Naive B cell (primary cell): ENCODE results near the gene ANXA2. TPM values are rescaled to one million over a fixed set of nuclear protein-coding genes. Genes with fewer than 3 reads are reported as not detected.
"Not testable (repeated sequence)": the region's sequence is repeated elsewhere in the genome, so short reads cannot be mapped to it uniquely, and the experiment has no call there.

Experiments used
- ATAC-seq, 2 donors: fragments of 150-1000 bp; cut with Tn5 transposase; 2 replicates each; pipeline ENCODE4 v1.10.0; 2021; ENCODE audit warnings: low read depth in 2 of 2, mild to moderate bottlenecking in 2 of 2, moderate library complexity in 2 of 2
- DNase-seq: peaks from one replicate; pipeline ENCODE4 v3.0.0; 2022
- H3K27ac Mint-ChIP-seq, 6 donors: one replicate each; pipeline ENCODE4 v1.8.0; 2020 to 2022; ENCODE audit warnings: mild to moderate bottlenecking in 6 of 6, mixed read lengths in 6 of 6, moderate library complexity in 5 of 6, inconsistent platforms in 2 of 6
- H3K27me3 Mint-ChIP-seq, 3 donors: one replicate each; pipeline ENCODE4 v1.8.0; 2021 to 2022; ENCODE audit warnings: mixed read lengths in 3 of 3, mild to moderate bottlenecking in 1 of 3
- H3K36me3 Mint-ChIP-seq, 2 donors: one replicate each; pipeline ENCODE4 v1.8.0; 2020 to 2022; ENCODE audit warnings: mixed read lengths in 2 of 2, inconsistent platforms in 1 of 2, mild to moderate bottlenecking in 1 of 2
- H3K4me1 Mint-ChIP-seq, 3 donors: one replicate each; pipeline ENCODE4 v1.8.0; 2020 to 2022; ENCODE audit warnings: mixed read lengths in 3 of 3, inconsistent platforms in 1 of 3, mild to moderate bottlenecking in 1 of 3, moderate library complexity in 1 of 3
- H3K4me3 Mint-ChIP-seq, 8 donors: one replicate each; pipeline ENCODE4 v1.8.0; 2020 to 2022; ENCODE audit warnings: mild to moderate bottlenecking in 8 of 8, mixed read lengths in 8 of 8, moderate library complexity in 8 of 8, inconsistent platforms in 2 of 8
- H3K9me3 Mint-ChIP-seq, 7 donors: one replicate each; pipeline ENCODE4 v1.8.0; 2020 to 2022; ENCODE audit warnings: mixed read lengths in 7 of 7, mild to moderate bottlenecking in 5 of 7, inconsistent platforms in 2 of 7, moderate library complexity in 1 of 7
- polyA plus RNA-seq, 6 donors: library from polyadenylated mRNA; unstranded; fragments of 300-500 nt; fragmentation: Illumina TruSeq; gene quantifications; one replicate each; pipeline ENCODE4 v1.2.3, GENCODE V29; 2021; ENCODE audit warnings: low read depth in 6 of 6

The ANXA2 gene
- polyA plus RNA-seq, 6 donors from 2014 or later, result 111 to 188 (median 148) TPM

DNA sequence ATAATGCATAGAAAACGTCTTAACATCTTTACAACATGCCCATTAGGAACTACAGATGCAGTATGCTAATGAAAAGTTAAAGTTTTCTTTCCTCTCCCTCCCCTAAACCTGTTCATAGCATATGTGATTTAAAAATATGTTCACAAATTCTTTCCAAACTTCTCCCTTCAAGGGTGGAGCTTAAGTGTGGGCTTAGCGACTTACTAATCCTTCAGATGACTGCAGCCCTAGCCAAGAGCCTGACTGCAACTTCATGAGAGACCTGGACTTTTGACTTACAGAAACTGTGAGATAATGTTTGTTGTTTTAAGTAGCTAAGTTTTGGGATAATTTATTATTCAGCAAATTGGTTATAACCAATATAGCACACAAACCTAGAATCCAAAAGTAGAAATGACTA, 22.0 kb upstream of the ANXA2 start:
- Mint-ChIP-seq H3K27me3 (no peaks in the 10 kb centered on the region), H3K9me3 (no peaks in the 10 kb centered on the region), H3K4me3 (no peak overlapping the region), H3K36me3 (no peaks in the 10 kb centered on the region), H3K27ac (peak overlapping the region in 1 of 6 donors; percentile 8), H3K4me1 (peaks cover 0 to 2% (median 0%) of the 10 kb centered on the region in 3 donors)
- DNase-seq (no peak), ATAC-seq (no peak)

DNA sequence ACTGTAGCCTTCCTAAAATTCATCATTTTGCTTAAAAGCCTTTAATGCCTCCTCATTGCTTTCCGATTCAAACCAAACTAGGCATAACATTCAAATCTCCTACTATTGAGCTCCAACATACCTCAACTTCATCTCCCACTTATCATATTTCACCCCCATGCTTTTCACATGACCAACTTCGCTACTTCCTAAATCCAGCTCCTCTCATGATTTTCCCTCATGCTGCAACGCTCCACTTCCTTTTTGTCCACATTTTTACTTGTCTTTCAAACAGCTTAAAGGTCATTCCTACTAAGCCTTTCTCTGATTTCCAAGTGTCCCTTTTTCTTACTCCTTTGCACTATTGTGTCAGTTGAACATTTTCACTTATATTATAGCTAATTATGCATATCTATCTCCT, 20.3 kb upstream of the ANXA2 start:
- ATAC-seq (no peak), DNase-seq (no peak)
- H3K9me3 Mint-ChIP-seq, result no peaks in the 10 kb centered on the region
- H3K27me3 Mint-ChIP-seq, result no peaks in the 10 kb centered on the region
- no peaks in the 10 kb centered on the region for H3K4me1 Mint-ChIP-seq
- H3K27ac Mint-ChIP-seq, result peak overlapping the region in 1 of 6 donors; percentile 7
- H3K4me3 Mint-ChIP-seq, result no peak overlapping the region
- no peaks in the 10 kb centered on the region for H3K36me3 Mint-ChIP-seq

DNA sequence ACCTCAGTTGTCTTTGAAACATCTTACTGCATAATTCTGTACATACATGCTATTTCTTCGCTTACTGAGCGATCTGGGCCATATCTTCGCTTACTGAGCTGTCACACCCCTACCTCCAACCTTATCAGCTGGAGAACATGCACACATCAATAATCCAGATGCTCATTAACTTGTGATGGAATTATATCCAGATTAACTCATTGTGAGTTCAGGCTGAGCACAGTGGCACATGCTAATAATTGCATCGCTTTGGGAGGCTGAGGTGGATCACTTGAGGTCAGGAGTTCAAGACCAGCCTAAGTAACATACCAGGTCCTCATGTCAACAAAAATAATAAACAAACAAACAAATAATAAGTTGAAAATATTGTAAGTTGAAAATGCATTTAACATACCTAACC, 19.3 kb upstream of the ANXA2 start:
- Mint-ChIP-seq H3K4me3 (no peak overlapping the region), H3K27me3 (no peaks in the 10 kb centered on the region), H3K4me1 (no peaks in the 10 kb centered on the region), H3K36me3 (no peaks in the 10 kb centered on the region), H3K9me3 (no peaks in the 10 kb centered on the region), H3K27ac (no peak overlapping the region)
- DNase-seq, result no peak
- no peak for ATAC-seq

DNA sequence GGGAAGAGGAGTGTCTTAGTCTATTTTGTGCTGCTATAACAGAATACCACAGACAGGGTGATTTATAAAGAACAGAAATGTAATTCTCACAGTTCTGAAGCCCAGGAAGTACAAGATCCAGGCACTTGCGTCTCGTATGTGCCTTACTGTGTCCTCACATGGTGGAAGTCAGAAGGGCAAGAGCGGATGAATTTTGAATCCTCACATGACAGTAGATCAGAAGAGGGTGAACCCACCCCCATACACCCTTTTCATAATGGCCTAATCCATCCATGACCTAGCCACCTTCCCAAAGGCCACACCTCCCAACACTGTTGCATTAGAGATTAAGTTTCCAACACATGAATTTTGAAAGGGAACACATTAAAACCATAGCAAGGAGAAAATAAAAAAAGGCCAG, 18.7 kb upstream of the ANXA2 start:
- Mint-ChIP-seq H3K27me3 (no peaks in the 10 kb centered on the region), H3K4me3 (no peak overlapping the region), H3K4me1 (no peaks in the 10 kb centered on the region), H3K36me3 (no peaks in the 10 kb centered on the region), H3K9me3 (no peaks in the 10 kb centered on the region), H3K27ac (peak overlapping the region in 1 of 6 donors; percentile 76)
- ATAC-seq, result no peak
- DNase-seq, result no peak

DNA sequence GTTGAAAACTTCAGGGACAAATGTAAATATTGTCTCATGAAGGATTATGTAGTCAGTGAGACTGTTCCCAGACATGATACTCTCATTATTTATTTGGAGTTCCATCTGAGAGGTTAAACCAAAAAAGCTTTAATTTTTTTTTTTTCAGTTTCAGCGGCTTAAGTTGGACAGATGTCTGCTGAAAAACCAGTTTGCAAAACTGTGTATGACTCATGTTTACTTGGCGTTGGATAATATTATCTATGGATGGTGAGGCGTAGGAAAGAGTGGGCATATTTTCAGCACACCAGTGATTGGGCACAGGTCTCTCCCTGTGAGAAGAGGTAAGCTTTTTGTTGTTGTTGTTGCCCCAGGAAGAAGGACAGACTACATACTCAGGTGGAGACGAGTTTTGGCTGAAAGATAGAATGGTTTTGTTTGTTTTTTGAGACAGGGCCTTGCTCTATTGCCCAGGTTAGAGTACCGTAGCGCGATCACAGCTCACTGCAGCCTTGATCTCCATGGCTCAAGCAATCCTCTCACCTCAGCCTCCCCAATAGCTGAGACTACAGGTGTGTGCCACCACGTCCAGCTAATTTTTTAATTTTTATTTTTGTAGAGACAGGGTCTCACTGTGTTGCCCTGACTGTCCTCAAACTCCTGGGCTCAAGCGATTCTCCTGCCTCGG, 16.4 kb upstream of the ANXA2 start:
- Mint-ChIP-seq H3K9me3 (no peaks in the 10 kb centered on the region), H3K27me3 (no peaks in the 10 kb centered on the region), H3K4me3 (no peak overlapping the region), H3K36me3 (no peaks in the 10 kb centered on the region), H3K27ac (no peak overlapping the region), H3K4me1 (peaks cover 0 to 6% (median 0%) of the 10 kb centered on the region in 3 donors)
- ATAC-seq (no peak), DNase-seq (no peak)

DNA sequence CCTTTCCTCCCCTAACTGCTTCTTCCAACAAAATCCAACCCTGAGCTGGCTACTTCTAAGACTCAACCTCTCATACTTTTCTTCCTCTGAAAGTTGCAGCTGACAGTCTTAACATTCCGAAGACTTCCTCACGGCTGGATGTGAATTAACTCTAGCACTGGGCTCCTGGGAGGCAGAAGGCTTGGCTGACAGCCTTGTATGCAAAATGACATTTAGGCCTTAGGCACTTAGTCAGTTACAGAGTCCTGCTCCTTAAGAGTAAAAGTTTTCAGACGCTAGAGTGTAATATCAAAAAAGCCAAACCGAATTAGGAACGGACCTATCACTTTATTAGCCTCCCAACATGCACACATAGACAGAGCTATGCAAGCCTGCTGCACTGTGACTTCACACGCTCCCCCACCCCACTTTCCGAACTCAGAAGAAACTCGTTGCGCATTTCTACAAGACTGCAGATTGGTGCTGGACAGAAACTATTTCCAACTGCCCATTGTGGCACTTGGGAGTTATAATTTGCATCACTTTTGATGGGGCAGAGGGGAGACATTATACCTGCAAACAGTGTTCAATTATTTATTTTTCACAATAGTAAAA, 15.5 kb upstream of the ANXA2 start:
- DNase-seq, result no peak
- Mint-ChIP-seq H3K27ac (peak overlapping the region in 1 of 6 donors; percentile 16), H3K4me1 (peaks cover 6 to 13% (median 6%) of the 10 kb centered on the region in 3 donors), H3K36me3 (no peaks in the 10 kb centered on the region), H3K4me3 (no peak overlapping the region), H3K9me3 (peaks cover 0 to 2% (median 0%) of the 10 kb centered on the region in 7 donors), H3K27me3 (no peaks in the 10 kb centered on the region)
- ATAC-seq, result no peak

DNA sequence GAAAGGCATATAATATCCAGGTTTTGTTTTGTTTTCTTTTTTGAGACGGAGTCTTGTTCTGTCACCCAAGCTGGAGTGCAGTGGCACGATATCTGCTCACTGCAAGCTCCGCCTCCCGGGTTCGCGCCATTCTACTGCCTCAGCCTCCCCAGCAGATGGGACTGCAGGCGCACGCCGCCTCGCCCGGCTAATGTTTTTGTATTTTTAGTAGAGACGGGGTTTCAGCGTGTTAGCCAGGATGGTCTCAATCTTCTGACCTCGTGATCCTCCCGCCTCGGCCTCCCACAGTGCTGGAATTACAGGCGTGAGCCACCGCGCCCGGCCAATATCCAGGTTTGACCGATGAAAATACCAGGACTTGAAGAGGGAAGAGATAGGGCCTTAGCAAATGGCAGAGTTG, 15.0 kb upstream of the ANXA2 start:
- Mint-ChIP-seq H3K27ac (peak overlapping the region in 1 of 6 donors; percentile 16), H3K4me1 (peaks cover 9 to 19% (median 10%) of the 10 kb centered on the region in 3 donors)
- not testable (repeated sequence) for DNase-seq, ATAC-seq, H3K36me3 Mint-ChIP-seq, H3K9me3 Mint-ChIP-seq, H3K27me3 Mint-ChIP-seq, H3K4me3 Mint-ChIP-seq

DNA sequence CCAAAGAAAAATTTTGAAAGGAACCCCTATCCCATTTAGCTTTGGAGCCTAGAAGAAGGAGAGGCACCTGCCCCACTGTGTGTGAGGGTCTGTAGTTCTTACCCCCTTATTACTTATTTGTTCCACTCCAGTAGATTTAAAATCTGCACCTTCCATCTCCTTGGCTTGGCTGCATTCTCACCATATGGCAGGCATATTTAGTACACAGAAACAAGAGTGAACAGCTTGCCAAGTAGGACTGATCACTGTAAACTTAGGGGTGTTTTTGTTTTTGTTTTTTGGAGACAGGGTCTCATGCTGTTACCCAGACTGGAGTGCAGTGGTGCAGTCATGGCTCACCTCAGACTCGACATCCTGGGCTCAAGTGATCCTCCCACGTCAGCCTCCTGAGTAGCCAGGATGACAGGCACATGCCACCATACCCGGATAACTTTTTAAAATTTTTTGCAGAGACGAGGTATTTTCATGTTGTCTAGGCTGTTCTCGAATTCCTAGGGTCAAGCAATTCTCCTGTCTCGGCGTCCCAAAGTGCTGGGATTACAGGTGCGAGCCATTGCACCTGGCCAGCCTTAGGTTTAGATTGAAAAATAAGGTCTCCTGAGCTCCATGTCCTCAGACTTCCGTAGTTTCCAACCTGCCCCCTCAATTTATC, 14.1 kb upstream of the ANXA2 start:
- peak overlapping the region in 1 of 8 donors; percentile 15 for H3K4me3 Mint-ChIP-seq
- H3K36me3 Mint-ChIP-seq, result no peaks in the 10 kb centered on the region
- ATAC-seq (no peak), DNase-seq (no peak)
- H3K27me3 Mint-ChIP-seq, result no peaks in the 10 kb centered on the region
- H3K9me3 Mint-ChIP-seq, result peaks cover 0 to 2% (median 0%) of the 10 kb centered on the region in 7 donors
- peak overlapping the region in 1 of 6 donors; percentile 37 for H3K27ac Mint-ChIP-seq
- H3K4me1 Mint-ChIP-seq, result peaks cover 9 to 21% (median 10%) of the 10 kb centered on the region in 3 donors

DNA sequence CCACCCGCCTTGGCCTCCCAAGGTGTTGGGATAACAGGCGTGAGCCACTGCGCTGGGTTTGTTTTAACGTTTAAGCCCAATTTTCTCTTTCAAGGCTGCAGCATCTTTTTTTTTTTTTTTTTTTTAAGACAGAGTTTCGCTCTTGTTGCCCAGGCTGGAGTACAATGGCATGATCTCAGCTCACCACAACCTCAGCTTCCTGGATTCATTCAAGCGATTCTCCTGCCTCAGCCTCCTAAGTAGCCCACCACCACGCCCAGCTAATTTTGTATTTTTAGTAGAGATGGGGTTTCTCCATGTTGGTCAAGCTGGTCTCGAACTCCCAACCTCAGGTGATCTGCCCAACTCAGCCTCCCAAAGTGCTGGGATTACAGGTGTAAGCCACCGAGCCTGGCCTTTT, 12.6 kb upstream of the ANXA2 start:
- Mint-ChIP-seq H3K4me3 (peak overlapping the region in 1 of 8 donors; percentile 54), H3K27ac (peak overlapping the region in 1 of 6 donors; percentile 57), H3K4me1 (peaks cover 9 to 21% (median 15%) of the 10 kb centered on the region in 3 donors)
- not testable (repeated sequence) for H3K27me3 Mint-ChIP-seq, H3K36me3 Mint-ChIP-seq, DNase-seq, ATAC-seq, H3K9me3 Mint-ChIP-seq

DNA sequence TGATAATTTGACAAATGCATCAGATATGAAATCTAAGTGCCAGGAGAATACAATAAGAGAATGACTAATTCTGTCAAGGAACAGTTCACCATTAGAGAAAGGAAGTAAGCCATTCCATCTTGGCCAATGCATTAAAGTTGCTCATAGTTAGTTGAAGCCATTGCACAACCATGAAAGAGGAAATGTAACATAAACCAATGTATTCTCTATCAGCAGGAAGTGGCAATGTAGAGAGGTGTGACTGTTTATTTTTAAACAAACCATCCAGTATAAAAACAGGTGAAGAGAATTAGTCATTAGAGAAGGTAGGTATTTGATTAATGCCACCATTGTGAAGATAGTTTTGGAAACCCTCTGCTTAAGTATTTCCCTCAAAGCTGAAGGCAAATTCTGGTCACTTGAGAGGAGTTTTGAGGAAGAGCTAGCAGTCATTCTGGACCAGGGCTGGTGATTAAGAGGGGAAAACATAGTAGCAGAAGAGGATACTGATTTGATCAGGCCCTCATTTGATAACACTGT, 10.7 kb upstream of the ANXA2 start:
- peak overlapping the region in 4 of 8 donors; percentile 10 to 64 (median 30) for H3K4me3 Mint-ChIP-seq
- H3K36me3 Mint-ChIP-seq, result no peaks in the 10 kb centered on the region
- peaks cover 0 to 2% (median 0%) of the 10 kb centered on the region in 7 donors for H3K9me3 Mint-ChIP-seq
- H3K27me3 Mint-ChIP-seq, result no peaks in the 10 kb centered on the region
- H3K27ac Mint-ChIP-seq, result peak overlapping the region in 4 of 6 donors; percentile 29 to 87 (median 60)
- no peak for DNase-seq
- ATAC-seq, result peak; percentile 74 to 82
- H3K4me1 Mint-ChIP-seq, result peaks cover 9 to 21% (median 15%) of the 10 kb centered on the region in 3 donors

DNA sequence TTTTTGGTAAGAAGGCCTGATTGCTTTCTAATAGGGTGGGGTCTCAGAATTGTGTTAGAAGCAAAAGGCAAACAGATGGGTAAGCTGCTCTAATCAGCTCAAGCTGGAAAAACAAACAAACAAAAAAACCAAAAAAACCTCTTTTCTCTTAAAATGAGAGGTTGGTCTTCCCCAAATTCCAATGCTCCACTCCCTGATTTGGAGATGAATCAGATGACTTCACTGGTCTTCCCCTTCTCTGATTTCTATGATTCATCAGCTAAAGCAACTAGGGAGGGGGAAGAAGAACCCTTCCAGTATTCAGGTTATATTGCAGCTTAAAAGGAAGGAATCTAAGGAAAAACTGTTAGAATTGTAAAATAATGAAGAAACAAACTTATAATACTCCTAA, 9.6 kb upstream of the ANXA2 start:
- peaks cover 9 to 21% (median 15%) of the 10 kb centered on the region in 3 donors for H3K4me1 Mint-ChIP-seq
- H3K9me3 Mint-ChIP-seq, result peaks cover 0 to 2% (median 0%) of the 10 kb centered on the region in 7 donors
- no peaks in the 10 kb centered on the region for H3K27me3 Mint-ChIP-seq
- H3K36me3 Mint-ChIP-seq, result no peaks in the 10 kb centered on the region
- no peak overlapping the region for H3K4me3 Mint-ChIP-seq
- no peak overlapping the region for H3K27ac Mint-ChIP-seq
- ATAC-seq (no peak), DNase-seq (no peak)

DNA sequence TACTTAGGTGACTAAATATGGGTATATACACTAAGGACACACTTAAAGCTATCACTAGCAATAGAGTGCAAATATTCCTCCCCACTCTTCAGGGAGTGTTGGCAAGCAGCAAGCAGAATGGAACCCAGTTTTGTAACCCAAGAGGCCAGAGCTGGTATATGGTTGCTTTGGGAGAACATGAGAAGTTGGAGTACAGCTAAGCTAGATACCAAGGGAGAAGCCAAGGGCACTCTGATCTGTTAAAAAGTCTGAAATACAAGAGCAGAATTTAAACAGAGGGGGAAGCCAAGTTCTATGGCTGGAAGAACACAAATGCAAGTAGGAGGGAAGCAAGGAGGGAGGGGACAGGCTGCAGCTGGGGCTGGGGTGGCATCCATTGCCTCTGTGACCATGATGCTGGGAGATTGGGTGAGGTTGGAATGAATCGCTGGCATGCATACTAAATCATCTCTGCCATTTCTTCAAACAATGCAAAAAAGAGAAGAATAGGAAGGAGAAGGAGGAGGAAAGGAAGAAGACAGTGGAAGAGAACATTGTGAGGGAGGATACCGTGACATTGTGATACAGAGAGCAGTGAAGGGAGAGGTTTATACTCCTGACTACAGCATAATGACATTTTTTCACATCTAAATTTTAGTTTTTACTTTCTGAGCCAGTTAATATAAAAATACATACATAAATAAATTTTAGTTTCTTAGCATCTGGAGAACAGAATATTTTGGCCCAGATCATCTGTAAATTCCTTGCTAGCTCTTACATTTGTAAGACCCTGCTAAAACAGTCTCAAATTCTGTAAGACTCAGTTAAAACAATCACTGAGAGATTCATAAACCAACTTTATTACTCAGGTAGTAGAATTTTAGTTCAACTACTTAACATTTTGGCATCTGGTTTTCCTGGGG, 9.0 kb upstream of the ANXA2 start:
- Mint-ChIP-seq H3K36me3 (no peaks in the 10 kb centered on the region), H3K9me3 (peaks cover 0 to 2% (median 0%) of the 10 kb centered on the region in 7 donors), H3K4me1 (peaks cover 9 to 21% (median 15%) of the 10 kb centered on the region in 3 donors), H3K27me3 (no peaks in the 10 kb centered on the region), H3K4me3 (peak overlapping the region in 1 of 8 donors; percentile 64), H3K27ac (peak overlapping the region in 1 of 6 donors; percentile 62)
- ATAC-seq (no peak), DNase-seq (no peak)

DNA sequence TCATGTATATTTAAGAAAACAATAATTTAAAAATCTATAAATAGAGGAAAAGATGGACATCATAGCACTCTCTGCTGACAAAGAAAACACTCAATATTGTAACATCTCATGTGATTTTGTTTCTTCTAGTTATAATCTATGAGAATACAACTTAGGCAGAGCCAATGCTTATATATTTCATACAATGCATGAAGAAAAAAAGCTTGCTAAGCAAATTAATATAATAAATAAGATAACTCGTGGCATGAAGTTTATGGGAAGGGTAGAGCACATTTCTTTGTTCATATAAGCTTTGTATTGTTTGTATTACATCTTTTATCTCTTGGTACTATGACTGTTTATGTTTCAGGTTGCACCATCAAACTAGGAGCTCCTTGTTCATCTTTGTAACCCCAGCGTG, 7.6 kb upstream of the ANXA2 start:
- H3K27ac Mint-ChIP-seq, result no peak overlapping the region
- peaks cover 9 to 21% (median 15%) of the 10 kb centered on the region in 3 donors for H3K4me1 Mint-ChIP-seq
- DNase-seq (no peak), ATAC-seq (no peak)
- H3K4me3 Mint-ChIP-seq, result no peak overlapping the region
- no peaks in the 10 kb centered on the region for H3K36me3 Mint-ChIP-seq
- H3K9me3 Mint-ChIP-seq, result peaks cover 0 to 2% (median 0%) of the 10 kb centered on the region in 7 donors
- no peaks in the 10 kb centered on the region for H3K27me3 Mint-ChIP-seq
